Natural killer cell (primary cell): ENCODE measurements around the gene TFR2. TPM values are rescaled to one million over a fixed set of nuclear protein-coding genes. Genes with fewer than 3 reads are reported as not detected.

Experiments
- ATAC-seq, 3 donors: fragments of 150-1000 bp in 2 of 3; fragments of 200-7000 bp in 1 of 3; cut with Tn5 transposase; 1 replicate in 1 of 3; 2 replicates in 2 of 3; pipeline ENCODE4 v1.10.0; 2021; ENCODE audit warnings: mild to moderate bottlenecking in 2 of 3, moderate library complexity in 2 of 3
- DNase-seq, 2 donors: peaks; one replicate each; pipeline versions ENCODE4 v3.0.0 to v3.0.0-alpha.2; 2013 to 2021; ENCODE audit warnings: mixed read lengths in 1 of 2
- H3K27ac ChIP-seq: one replicate; pipeline ENCODE4 v1.5.1; 2013; ENCODE audit warnings: mild to moderate bottlenecking, low read length
- H3K27me3 ChIP-seq: one replicate; pipeline ENCODE4 v1.6.1; 2013; ENCODE audit warnings: low read length; ENCODE audit not compliant: control insufficient read depth, insufficient read depth
- H3K36me3 ChIP-seq: one replicate; pipeline ENCODE4 v1.6.1; 2013; ENCODE audit warnings: low read length; ENCODE audit not compliant: control insufficient read depth, insufficient read depth
- H3K4me1 ChIP-seq: one replicate; pipeline ENCODE4 v1.6.1; 2013; ENCODE audit warnings: low read length; ENCODE audit not compliant: control insufficient read depth, insufficient read depth
- H3K4me3 ChIP-seq: one replicate; pipeline ENCODE4 v1.5.1; 2013; ENCODE audit warnings: low read length
- H3K9me3 ChIP-seq: one replicate; pipeline ENCODE4 v1.6.1; 2013; ENCODE audit warnings: low read length; ENCODE audit not compliant: control insufficient read depth, insufficient read depth
- H3K27ac Mint-ChIP-seq, 2 donors: one replicate each; pipeline ENCODE4 v1.8.0; 2022; ENCODE audit warnings: mild to moderate bottlenecking in 2 of 2, mixed read lengths in 2 of 2, moderate library complexity in 1 of 2
- H3K27me3 Mint-ChIP-seq, 2 donors: one replicate each; pipeline ENCODE4 v1.8.0; 2022; ENCODE audit warnings: low read depth in 2 of 2, mixed read lengths in 2 of 2
- H3K36me3 Mint-ChIP-seq: one replicate; pipeline ENCODE4 v1.8.0; 2022; ENCODE audit warnings: mixed read lengths
- H3K4me1 Mint-ChIP-seq, 2 donors: one replicate each; pipeline ENCODE4 v1.8.0; 2022; ENCODE audit warnings: mixed read lengths in 2 of 2
- H3K4me3 Mint-ChIP-seq: one replicate; pipeline ENCODE4 v1.8.0; 2022; ENCODE audit warnings: mild to moderate bottlenecking, moderate library complexity, mixed read lengths
- H3K9me3 Mint-ChIP-seq, 2 donors: one replicate each; pipeline ENCODE4 v1.8.0; 2022; ENCODE audit warnings: mixed read lengths in 2 of 2
- CTCF ChIP-seq: fragments of 200-600 bp; IDR thresholded peaks from one replicate; pipeline ENCODE4 v1.8.0; 2022; ENCODE audit warnings: antibody characterized with exemption
- WGBS: methylation state at CpG from one replicate; pipeline ENCODE4 v1.1.7; 2013; ENCODE audit warnings: missing lambda C conversion rate; ENCODE audit not compliant: insufficient coverage; 5-methylcytosine and 5-hydroxymethylcytosine counted together
- intact Hi-C: fragments of 100-400 bp; cut with micrococcal nuclease; formaldehyde crosslinking; loops from one replicate; pipeline ENCODE4 v1.14.2; 2022
- total RNA-seq, 4 donors: library from RNA; stranded (reverse); fragments of 120-200 nt in 1 of 4; gene quantifications; one replicate each; pipeline versions ENCODE4 v1.2.3 to v1.2.4, GENCODE V29; 2013 to 2022

The TFR2 gene
- total RNA-seq, 3 donors from 2014 or later (not counting 1 experiment from before 2014, with no cell fraction given) = 9.8 to 13.8 (median 12.0) TPM

GRCh38 chr7:100685631-100686145 is 44.3 kb upstream of the TFR2 start:
- H3K27me3 ChIP-seq = no peaks in the 10 kb centered on the region
- no peak overlapping the region for H3K27ac Mint-ChIP-seq
- no peak for ATAC-seq
- H3K36me3 ChIP-seq = peaks cover 67% of the 10 kb centered on the region
- 91% methylated on average over 17 of the region's 17 CpGs for WGBS
- H3K9me3 Mint-ChIP-seq = no peaks in the 10 kb centered on the region
- intact Hi-C loops = no loop called here
- no peak overlapping the region for H3K27ac ChIP-seq
- peaks cover 5 to 23% of the 10 kb centered on the region in 2 donors for H3K4me1 Mint-ChIP-seq
- H3K4me1 ChIP-seq = peaks cover 19% of the 10 kb centered on the region
- H3K27me3 Mint-ChIP-seq = no peaks in the 10 kb centered on the region
- TF ChIP-seq CTCF = no peak
- no peaks in the 10 kb centered on the region for H3K36me3 Mint-ChIP-seq
- H3K4me3 ChIP-seq = no peak overlapping the region
- DNase-seq = no peak
- no peaks in the 10 kb centered on the region for H3K9me3 ChIP-seq
- H3K4me3 Mint-ChIP-seq = no peak overlapping the region

GRCh38 chr7:100685049-100685605 is 43.8 kb upstream of the TFR2 start:
- no peak overlapping the region for H3K4me3 ChIP-seq
- no peak for DNase-seq
- peaks cover 71% of the 10 kb centered on the region for H3K36me3 ChIP-seq
- H3K27ac ChIP-seq = no peak overlapping the region
- Mint-ChIP-seq H3K36me3 (no peaks in the 10 kb centered on the region), H3K4me1 (peaks cover 5 to 28% of the 10 kb centered on the region in 2 donors), H3K4me3 (no peak overlapping the region), H3K27ac (no peak overlapping the region), H3K27me3 (no peaks in the 10 kb centered on the region), H3K9me3 (no peaks in the 10 kb centered on the region)
- 97% methylated on average over 17 of the region's 18 CpGs for WGBS
- TF ChIP-seq CTCF = no peak
- H3K4me1 ChIP-seq = peaks cover 25% of the 10 kb centered on the region
- no peaks in the 10 kb centered on the region for H3K9me3 ChIP-seq
- H3K27me3 ChIP-seq = no peaks in the 10 kb centered on the region
- intact Hi-C loops = no loop called here
- ATAC-seq = no peak

GRCh38 chr7:100684534-100685042 is 43.2 kb upstream of the TFR2 start:
- H3K36me3 ChIP-seq = peaks cover 73% of the 10 kb centered on the region
- Mint-ChIP-seq H3K36me3 (no peaks in the 10 kb centered on the region), H3K4me3 (no peak overlapping the region)

More at GRCh38 chr7:100684534-100685042, 43.2 kb upstream of the TFR2 start:
- Histone ChIP-seq H3K4me3 (no peak overlapping the region), H3K27me3 (no peaks in the 10 kb centered on the region), H3K9me3 (no peaks in the 10 kb centered on the region), H3K4me1 (peaks cover 28% of the 10 kb centered on the region), H3K27ac (no peak overlapping the region)
- Mint-ChIP-seq H3K4me1 (peaks cover 5 to 33% of the 10 kb centered on the region in 2 donors), H3K27ac (no peak overlapping the region), H3K27me3 (no peaks in the 10 kb centered on the region), H3K9me3 (no peaks in the 10 kb centered on the region)
- intact Hi-C loops = no loop called here
- TF ChIP-seq CTCF = no peak
- ATAC-seq = no peak
- WGBS = 97% methylated on average over 16 of the region's 16 CpGs
- no peak for DNase-seq
